CD14-positive monocyte (primary cell): ENCODE data around the gene MOK. TPM values are rescaled to one million over a fixed set of nuclear protein-coding genes. Genes with fewer than 3 reads are reported as not detected.

Source experiments
- DNase-seq, 3 donors: peaks; one replicate each; pipeline ENCODE4 v3.0.0-alpha.2; 2011 to 2022
- H2AFZ ChIP-seq: 2 replicates; pipeline ENCODE4 v1.6.0; 2012; ENCODE audit warnings: mild to moderate bottlenecking, low read depth, low read length, inconsistent platforms; ENCODE audit not compliant: insufficient read depth, poor library complexity, severe bottlenecking
- H3K27ac ChIP-seq, 2 donors: 1 replicate in 1 of 2; 2 replicates in 1 of 2; pipeline ENCODE4 v1.5.1; 2012 to 2013; ENCODE audit warnings: low read length in 2 of 2, control low read depth in 1 of 2, inconsistent platforms in 1 of 2, low read depth in 1 of 2, mild to moderate bottlenecking in 1 of 2
- H3K27me3 ChIP-seq, 2 donors: one replicate each; pipeline versions ENCODE4 v1.6.0 to v1.6.1; 2011 to 2013; ENCODE audit warnings: low read length in 2 of 2; ENCODE audit not compliant: control insufficient read depth in 2 of 2, insufficient read depth in 2 of 2
- H3K36me3 ChIP-seq, 2 donors: replicated peaks in 1 of 2; 1 replicate in 1 of 2; 2 replicates in 1 of 2; pipeline versions ENCODE4 v1.5.1 to v1.6.1; 2012 to 2013; ENCODE audit warnings: low read length in 2 of 2, control low read depth in 1 of 2, inconsistent platforms in 1 of 2, mild to moderate bottlenecking in 1 of 2; ENCODE audit not compliant: insufficient read depth in 2 of 2, control insufficient read depth in 1 of 2
- H3K4me1 ChIP-seq, 2 donors: 1 replicate in 1 of 2; 2 replicates in 1 of 2; pipeline versions ENCODE4 v1.5.1 to v1.6.1; 2012 to 2013; ENCODE audit warnings: low read length in 2 of 2, control low read depth in 1 of 2, inconsistent platforms in 1 of 2, mild to moderate bottlenecking in 1 of 2, moderate library complexity in 1 of 2; ENCODE audit not compliant: insufficient read depth in 2 of 2, control insufficient read depth in 1 of 2
- H3K4me2 ChIP-seq: replicated peaks from 2 replicates; pipeline ENCODE3; 2012; ENCODE audit warnings: low read length, moderate library complexity, mild to moderate bottlenecking; ENCODE audit not compliant: poor library complexity, severe bottlenecking; ENCODE audit errors: extremely low read depth
- H3K4me3 ChIP-seq, 3 experiments: fragments of 200-600 bp in 1 of 3; sonication (generic) in 1 of 3; replicated peaks in 1 of 3; 1 replicate in 2 of 3; 2 replicates in 1 of 3; pipeline ENCODE4 v1.5.1; 2011 to 2013; ENCODE audit warnings: low read length in 3 of 3, mild to moderate bottlenecking in 3 of 3, control low read depth in 2 of 3, low read depth in 2 of 3, inconsistent platforms in 1 of 3, moderate library complexity in 1 of 3
- H3K79me2 ChIP-seq: 2 replicates; pipeline ENCODE4 v1.6.0; 2012; ENCODE audit warnings: mild to moderate bottlenecking, control low read depth, inconsistent platforms, low read length, moderate library complexity; ENCODE audit not compliant: insufficient read depth
- H3K9ac ChIP-seq: 2 replicates; pipeline ENCODE4 v1.6.0; 2017; ENCODE audit warnings: low read length, mild to moderate bottlenecking; ENCODE audit not compliant: insufficient read depth, poor library complexity, severe bottlenecking
- H3K9me3 ChIP-seq, 2 donors: replicated peaks in 1 of 2; 1 replicate in 1 of 2; 2 replicates in 1 of 2; pipeline versions ENCODE4 v1.5.1 to v1.6.1; 2012 to 2013; ENCODE audit warnings: low read length in 2 of 2, control low read depth in 1 of 2; ENCODE audit not compliant: control insufficient read depth in 1 of 2, insufficient read depth in 1 of 2
- H4K20me1 ChIP-seq: 2 replicates; pipeline ENCODE4 v1.6.0; 2012; ENCODE audit warnings: mild to moderate bottlenecking, low read length, control low read depth, moderate library complexity; ENCODE audit not compliant: insufficient read depth
- H3K27ac Mint-ChIP-seq, 7 donors: one replicate each; pipeline ENCODE4 v1.8.0; 2020; ENCODE audit warnings: mild to moderate bottlenecking in 7 of 7, mixed read lengths in 7 of 7, moderate library complexity in 6 of 7, inconsistent platforms in 2 of 7
- H3K27me3 Mint-ChIP-seq, 3 donors: one replicate each; pipeline ENCODE4 v1.8.0; 2021 to 2022; ENCODE audit warnings: low read depth in 3 of 3, mild to moderate bottlenecking in 3 of 3, mixed read lengths in 3 of 3, moderate library complexity in 3 of 3, inconsistent platforms in 1 of 3
- H3K36me3 Mint-ChIP-seq, 2 donors: one replicate each; pipeline ENCODE4 v1.8.0; 2020; ENCODE audit warnings: mixed read lengths in 2 of 2, inconsistent platforms in 1 of 2, mild to moderate bottlenecking in 1 of 2
- H3K4me1 Mint-ChIP-seq: one replicate; pipeline ENCODE4 v1.8.0; 2020; ENCODE audit warnings: mild to moderate bottlenecking, mixed read lengths
- H3K4me3 Mint-ChIP-seq, 2 donors: one replicate each; pipeline ENCODE4 v1.8.0; 2020; ENCODE audit warnings: mild to moderate bottlenecking in 2 of 2, mixed read lengths in 2 of 2, moderate library complexity in 1 of 2
- H3K9me3 Mint-ChIP-seq, 7 donors: one replicate each; pipeline ENCODE4 v1.8.0; 2020 to 2022; ENCODE audit warnings: mixed read lengths in 7 of 7, mild to moderate bottlenecking in 6 of 7, moderate library complexity in 6 of 7, inconsistent platforms in 2 of 7
- CTCF ChIP-seq: fragments of 200-600 bp; IDR thresholded peaks from one replicate; pipeline ENCODE4 v1.8.0; 2022; ENCODE audit warnings: antibody characterized with exemption, mild to moderate bottlenecking
- WGBS: methylation state at CpG from one replicate; pipeline ENCODE4 v1.1.5; 2013; ENCODE audit warnings: missing lambda C conversion rate; ENCODE audit not compliant: insufficient coverage; 5-methylcytosine and 5-hydroxymethylcytosine counted together
- intact Hi-C, 2 donors: fragments of 100-400 bp; cut with micrococcal nuclease; formaldehyde crosslinking; loops; one replicate each; pipeline versions ENCODE4 v1.15.0 to v1.15.1; 2023
- polyA plus RNA-seq, 3 donors: library from polyadenylated mRNA; depleted of rRNA in 1 of 3; unstranded in 2 of 3; stranded (reverse) in 1 of 3; fragments of 300-500 nt in 2 of 3; fragments of >200 nt in 1 of 3; fragmentation: Illumina TruSeq in 2 of 3; gene quantifications; 1 replicate in 2 of 3; 2 replicates in 1 of 3; pipeline ENCODE4 v1.2.3, GENCODE V29; 2012 to 2021

MOK gene
- polyA plus RNA-seq, 3 donors = 0.67 to 3.4 (median 1.8) TPM

GRCh38 chr14:102288139-102288538 lies 16.8 kb downstream of the MOK start:
- Mint-ChIP-seq H3K27me3 (peaks cover 0 to 2% (median 2%) of the 10 kb centered on the region in 3 donors), H3K27ac (no peak overlapping the region), H3K4me3 (no peak overlapping the region), H3K4me1 (no peaks in the 10 kb centered on the region), H3K9me3 (peaks cover 0 to 4% (median 0%) of the 10 kb centered on the region in 7 donors), H3K36me3 (no peaks in the 10 kb centered on the region)
- intact Hi-C loops = no loop called here
- no peak overlapping the region for H3K4me2 ChIP-seq
- H4K20me1 ChIP-seq = no peaks in the 10 kb centered on the region
- no peak overlapping the region for H3K27ac ChIP-seq
- no peaks in the 10 kb centered on the region for H3K9me3 ChIP-seq
- DNase-seq = no peak
- no peaks in the 10 kb centered on the region for H3K36me3 ChIP-seq
- no peaks in the 10 kb centered on the region for H3K4me1 ChIP-seq
- no peaks in the 10 kb centered on the region for H3K79me2 ChIP-seq
- no peak for TF ChIP-seq CTCF
- no peak overlapping the region for H3K4me3 ChIP-seq
- no CpG with 5 or more reads among the region's 2 CpGs for WGBS
- no peak overlapping the region for H2AFZ ChIP-seq
- no peak overlapping the region for H3K9ac ChIP-seq
- no peaks in the 10 kb centered on the region for H3K27me3 ChIP-seq

GRCh38 chr14:102285106-102285505 lies 19.9 kb downstream of the MOK start:
- no peak overlapping the region for H3K27ac ChIP-seq
- no peaks in the 10 kb centered on the region for H4K20me1 ChIP-seq
- Mint-ChIP-seq H3K36me3 (no peaks in the 10 kb centered on the region), H3K4me1 (no peaks in the 10 kb centered on the region), H3K4me3 (no peak overlapping the region), H3K9me3 (peaks cover 0 to 4% (median 0%) of the 10 kb centered on the region in 7 donors), H3K27ac (no peak overlapping the region), H3K27me3 (no peaks in the 10 kb centered on the region)
- DNase-seq = no peak
- H3K36me3 ChIP-seq = no peaks in the 10 kb centered on the region
- no peak overlapping the region for H3K4me2 ChIP-seq
- H2AFZ ChIP-seq = no peak overlapping the region
- no peaks in the 10 kb centered on the region for H3K79me2 ChIP-seq
- TF ChIP-seq CTCF = no peak
- H3K9ac ChIP-seq = no peak overlapping the region
- intact Hi-C loops = no loop called here
- no peaks in the 10 kb centered on the region for H3K9me3 ChIP-seq
- no peaks in the 10 kb centered on the region for H3K4me1 ChIP-seq
- WGBS = 83% methylated on average over 1 of the region's 2 CpGs
- no peak overlapping the region for H3K4me3 ChIP-seq
- H3K27me3 ChIP-seq = no peaks in the 10 kb centered on the region
